Gastrocnemius medialis (tissue), 4 donors: ENCODE data around the gene OR6J1. TPM values are rescaled to one million over a fixed set of nuclear protein-coding genes. Genes with fewer than 3 reads are reported as not detected.
"Not testable (repeated sequence)": the region's sequence is repeated elsewhere in the genome, so short reads cannot be mapped to it uniquely, and the experiment has no call there.

ENCODE experiments used
- ATAC-seq, 2 donors: fragments of 150-250 bp; one replicate each; pipeline ENCODE4 v1.9.1; 2016
- DNase-seq, 2 donors: peaks; one replicate each; pipeline ENCODE4 v3.0.0-alpha.2; 2019
- H3K27ac ChIP-seq, 4 donors: fragments of 200-600 bp; sonication (generic); 1 replicate in 1 of 4; 2 replicates in 3 of 4; pipeline ENCODE4 v1.5.1; 2016 to 2018; ENCODE audit warnings: mild to moderate bottlenecking in 2 of 4, moderate library complexity in 1 of 4
- H3K27me3 ChIP-seq, 3 donors: fragments of 200-600 bp; sonication (generic) in 2 of 3; 1 replicate in 1 of 3; 2 replicates in 2 of 3; pipeline versions ENCODE4 v1.5.1 to v1.6.0; 2016 to 2019; ENCODE audit warnings: mild to moderate bottlenecking in 1 of 3, moderate library complexity in 1 of 3
- H3K36me3 ChIP-seq, 2 donors: fragments of 200-600 bp; sonication (generic) in 1 of 2; one replicate each; pipeline ENCODE4 v1.5.1; 2017 to 2018
- H3K4me1 ChIP-seq, 2 donors: fragments of 200-600 bp; sonication (generic) in 1 of 2; one replicate each; pipeline ENCODE4 v1.5.1; 2016 to 2017; ENCODE audit warnings: mild to moderate bottlenecking in 2 of 2
- H3K4me3 ChIP-seq, 4 donors: fragments of 200-600 bp; sonication (generic) in 3 of 4; 1 replicate in 1 of 4; 2 replicates in 3 of 4; pipeline ENCODE4 v1.5.1; 2016 to 2019; ENCODE audit warnings: mild to moderate bottlenecking in 2 of 4
- H3K9me3 ChIP-seq, 3 donors: fragments of 200-600 bp; sonication (generic) in 2 of 3; 1 replicate in 1 of 3; 2 replicates in 2 of 3; pipeline ENCODE4 v1.5.1; 2016 to 2019
- POLR2A ChIP-seq, 2 donors: fragments of 450-650 bp; IDR thresholded peaks; one replicate each; pipeline ENCODE4 v1.6.1; 2017; ENCODE audit warnings: antibody characterized with exemption in 2 of 2, mild to moderate bottlenecking in 2 of 2, moderate library complexity in 2 of 2
- in situ Hi-C, 4 donors: fragments of 200-750 bp; cut with MboI; loops; one replicate each; pipeline versions ENCODE4 v1.15.0 to v1.8.0; 2017; ENCODE audit warnings: low sequenced_read_pairs in 4 of 4
- intact Hi-C: fragments of 100-400 bp; cut with DNase I; formaldehyde crosslinking; loops from one replicate; pipeline ENCODE4 v1.15.1; 2023; ENCODE audit warnings: low total_unique reads
- total RNA-seq, 4 donors: library from RNA; depleted of rRNA; stranded (reverse); fragments of >200 nt; gene quantifications; one replicate each; pipeline versions ENCODE4 v1.1.0 to v1.2.3, GENCODE V29; 2016
- TF ChIP-seq, protein P1 (sequence below), 5 experiments: fragments of 450-650 bp in 3 of 5; fragments of 200-600 bp in 2 of 5; sonication (generic) in 2 of 5; IDR thresholded peaks in 4 of 5; conservative IDR thresholded peaks in 1 of 5; 1 replicate in 4 of 5; 2 replicates in 1 of 5; pipeline ENCODE4 v1.5.1; 2016 to 2019; ENCODE audit warnings: antibody characterized with exemption in 5 of 5, mild to moderate bottlenecking in 3 of 5, moderate library complexity in 3 of 5

Gene OR6J1
- total RNA-seq, 4 donors from 2014 or later = not detected

DNA sequence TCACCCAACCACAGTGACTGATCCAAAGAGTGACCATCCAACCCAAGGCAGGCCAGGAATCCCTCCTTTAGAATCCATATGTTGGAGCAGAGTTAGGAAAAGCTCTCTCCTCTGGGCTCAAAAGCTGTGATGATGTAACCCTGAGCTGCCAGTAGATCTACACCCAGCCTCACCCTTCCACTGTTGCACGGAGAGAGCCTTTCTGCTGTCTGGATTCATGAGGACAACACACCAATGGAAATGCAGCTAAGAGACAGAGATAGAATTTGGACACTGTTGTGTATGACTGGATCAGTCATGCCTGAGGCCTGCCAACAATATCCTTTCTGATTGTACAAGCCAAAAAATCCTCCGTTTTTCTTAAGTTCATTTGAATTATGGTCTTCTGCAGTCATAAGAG is 4.4 kb upstream of the OR6J1 start:
- no peak for TF ChIP-seq POLR2A (IDR thresholded peaks at IDR 0.05)
- TF ChIP-seq, protein P1, sequence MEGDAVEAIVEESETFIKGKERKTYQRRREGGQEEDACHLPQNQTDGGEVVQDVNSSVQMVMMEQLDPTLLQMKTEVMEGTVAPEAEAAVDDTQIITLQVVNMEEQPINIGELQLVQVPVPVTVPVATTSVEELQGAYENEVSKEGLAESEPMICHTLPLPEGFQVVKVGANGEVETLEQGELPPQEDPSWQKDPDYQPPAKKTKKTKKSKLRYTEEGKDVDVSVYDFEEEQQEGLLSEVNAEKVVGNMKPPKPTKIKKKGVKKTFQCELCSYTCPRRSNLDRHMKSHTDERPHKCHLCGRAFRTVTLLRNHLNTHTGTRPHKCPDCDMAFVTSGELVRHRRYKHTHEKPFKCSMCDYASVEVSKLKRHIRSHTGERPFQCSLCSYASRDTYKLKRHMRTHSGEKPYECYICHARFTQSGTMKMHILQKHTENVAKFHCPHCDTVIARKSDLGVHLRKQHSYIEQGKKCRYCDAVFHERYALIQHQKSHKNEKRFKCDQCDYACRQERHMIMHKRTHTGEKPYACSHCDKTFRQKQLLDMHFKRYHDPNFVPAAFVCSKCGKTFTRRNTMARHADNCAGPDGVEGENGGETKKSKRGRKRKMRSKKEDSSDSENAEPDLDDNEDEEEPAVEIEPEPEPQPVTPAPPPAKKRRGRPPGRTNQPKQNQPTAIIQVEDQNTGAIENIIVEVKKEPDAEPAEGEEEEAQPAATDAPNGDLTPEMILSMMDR (IDR thresholded peaks at IDR 0.05 in 4 of 5, conservative IDR thresholded peaks at IDR 0.05 in 1 of 5) = no peak
- Histone ChIP-seq H3K27me3 (no peaks in the 10 kb centered on the region), H3K36me3 (no peaks in the 10 kb centered on the region), H3K27ac (no peak overlapping the region), H3K4me3 (no peak overlapping the region), H3K9me3 (no peaks in the 10 kb centered on the region), H3K4me1 (peaks cover 0 to 4% of the 10 kb centered on the region in 2 donors)
- in situ Hi-C loops (loop anchor here in 1 of 4 donors (10.0 kb wide), 1 partner anchor 84 kb away; no protein-coding TSS in a partner anchor), intact Hi-C loops (no loop called here)
- ATAC-seq = no peak
- no peak for DNase-seq

DNA sequence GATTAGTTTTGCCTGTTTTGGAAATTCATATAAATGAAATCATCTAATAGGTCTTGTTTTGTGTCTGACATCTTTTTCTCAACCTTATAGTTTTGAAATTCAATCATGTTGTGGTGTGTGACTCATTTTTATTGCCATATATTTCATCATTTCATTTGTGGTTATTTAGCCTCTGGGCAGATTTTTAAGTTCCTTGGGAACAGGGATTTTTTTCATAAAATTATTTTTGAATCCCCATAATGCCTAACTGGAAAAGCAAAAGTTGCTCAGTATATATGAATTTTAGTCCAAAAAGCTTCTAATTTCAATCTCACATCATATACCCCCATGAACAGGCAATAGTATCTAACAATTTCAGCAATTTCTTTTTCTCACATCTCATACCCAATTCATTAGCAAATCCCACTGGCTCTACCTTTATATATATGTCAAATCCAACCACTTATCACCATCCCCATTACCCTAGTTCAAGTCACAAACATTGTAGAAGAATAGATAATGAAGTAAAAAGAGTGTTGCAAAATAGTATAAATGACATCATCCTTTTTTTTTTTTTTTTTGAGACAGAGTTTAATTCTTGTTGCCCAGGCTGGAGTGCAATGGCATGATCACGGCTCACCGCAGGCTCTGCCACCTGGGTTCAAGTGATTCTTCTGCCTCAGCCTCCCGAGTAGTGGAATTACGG is 2.6 kb upstream of the OR6J1 start:
- H3K36me3 ChIP-seq = no peaks in the 10 kb centered on the region
- no peaks in the 10 kb centered on the region for H3K9me3 ChIP-seq
- ATAC-seq = no peak
- no peak overlapping the region for H3K4me3 ChIP-seq
- intact Hi-C loops (no loop called here), in situ Hi-C loops (loop anchor here in 1 of 4 donors (10.0 kb wide), 1 partner anchor 82 kb away; no protein-coding TSS in a partner anchor)
- peaks cover 0 to 4% of the 10 kb centered on the region in 2 donors for H3K4me1 ChIP-seq
- no peaks in the 10 kb centered on the region for H3K27me3 ChIP-seq
- TF ChIP-seq POLR2A (IDR thresholded peaks at IDR 0.05) = no peak
- TF ChIP-seq, protein P1 (IDR thresholded peaks at IDR 0.05 in 4 of 5, conservative IDR thresholded peaks at IDR 0.05 in 1 of 5) = no peak
- H3K27ac ChIP-seq = no peak overlapping the region
- no peak for DNase-seq

GRCh38 chr14:22641846-22642245 is 2.3 kb downstream of the OR6J1 start:
- no peak overlapping the region for H3K4me3 ChIP-seq
- H3K36me3 ChIP-seq = no peaks in the 10 kb centered on the region
- in situ Hi-C loops = loop anchor here in 1 of 4 donors (10.0 kb wide), 1 partner anchor 77 kb away; no protein-coding TSS in a partner anchor
- no peaks in the 10 kb centered on the region for H3K9me3 ChIP-seq
- H3K27me3 ChIP-seq = no peaks in the 10 kb centered on the region
- no peaks in the 10 kb centered on the region for H3K4me1 ChIP-seq
- no peak overlapping the region for H3K27ac ChIP-seq
- TF ChIP-seq POLR2A (IDR thresholded peaks at IDR 0.05) = no peak
- TF ChIP-seq, protein P1 (IDR thresholded peaks at IDR 0.05 in 4 of 5, conservative IDR thresholded peaks at IDR 0.05 in 1 of 5) = no peak
- ATAC-seq (no peak), DNase-seq (no peak)
- intact Hi-C loops = no loop called here

DNA sequence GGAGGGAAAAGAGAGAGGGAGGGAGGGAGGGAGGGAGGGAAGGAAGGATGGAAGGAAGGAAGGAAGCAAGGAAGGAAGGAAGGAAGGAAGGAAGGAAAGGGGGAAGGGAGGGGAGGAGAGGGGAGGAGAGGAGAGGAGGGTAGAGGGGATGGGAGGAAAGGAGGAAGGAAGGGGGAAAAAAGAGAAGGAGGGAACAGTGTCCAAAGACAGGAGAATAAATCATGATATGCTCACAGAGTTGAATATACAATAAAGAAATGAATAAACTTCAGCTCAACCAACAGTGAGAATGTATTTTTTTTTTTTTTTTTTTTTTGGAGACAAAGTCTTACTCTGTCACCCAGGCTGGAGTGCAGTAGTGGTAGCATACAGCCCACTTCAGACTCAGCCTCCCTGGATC is 4.0 kb downstream of the OR6J1 start:
- H3K4me3 ChIP-seq = no peak overlapping the region
- ATAC-seq = no peak

DNA sequence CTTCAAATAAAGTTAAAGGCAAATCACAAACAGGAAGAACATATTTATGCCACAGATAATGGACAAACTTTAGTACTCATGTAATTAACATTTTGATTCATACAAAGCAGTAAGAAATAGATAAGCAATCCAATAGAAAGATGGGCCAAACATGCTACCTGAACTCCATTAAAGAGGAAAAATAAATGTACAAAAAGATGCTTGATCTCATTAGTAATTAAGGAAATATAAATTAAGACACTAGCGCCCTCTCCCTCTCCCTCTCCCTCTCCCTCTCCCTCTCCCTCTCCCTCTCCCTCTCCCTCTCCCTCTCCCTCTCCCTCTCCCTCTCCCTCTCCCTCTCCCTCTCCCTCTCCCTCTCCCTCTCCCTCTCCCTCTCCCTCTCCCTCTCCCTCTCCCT is 8.2 kb downstream of the OR6J1 start:
- H3K27me3 ChIP-seq, DNase-seq, H3K4me1 ChIP-seq, H3K4me3 ChIP-seq, H3K27ac ChIP-seq, H3K36me3 ChIP-seq, H3K9me3 ChIP-seq, ATAC-seq, in situ Hi-C loops, intact Hi-C loops: not testable (repeated sequence)

More for the DNA sequence above, 4.0 kb downstream of the OR6J1 start:
- no peaks in the 10 kb centered on the region for H3K9me3 ChIP-seq
- no peaks in the 10 kb centered on the region for H3K27me3 ChIP-seq
- in situ Hi-C loops = loop anchor here in 1 of 4 donors (10.0 kb wide), 1 partner anchor 75 kb away; no protein-coding TSS in a partner anchor
- intact Hi-C loops = no loop called here
- no peak overlapping the region for H3K27ac ChIP-seq
- TF ChIP-seq, protein P1 (IDR thresholded peaks at IDR 0.05 in 4 of 5, conservative IDR thresholded peaks at IDR 0.05 in 1 of 5) = no peak
- TF ChIP-seq POLR2A (IDR thresholded peaks at IDR 0.05) = no peak
- H3K4me1 ChIP-seq = no peaks in the 10 kb centered on the region
- no peaks in the 10 kb centered on the region for H3K36me3 ChIP-seq
- no peak for DNase-seq
